Testis (tissue), 2 donors: ENCODE measurements around the gene SCMH1.

ENCODE experiments used
- POLR2A ChIP-seq: fragments of 450-650 bp; IDR thresholded peaks from one replicate; pipeline ENCODE4 v1.6.1; 2017; ENCODE audit warnings: antibody characterized with exemption, mild to moderate bottlenecking, moderate library complexity
- TF ChIP-seq, protein P1 (sequence below), 3 experiments: fragments of 450-650 bp in 2 of 3; fragments of 200-600 bp in 1 of 3; sonication (generic) in 1 of 3; IDR thresholded peaks; one replicate each; pipeline ENCODE4 v1.5.1; 2016 to 2019; ENCODE audit warnings: antibody characterized with exemption in 3 of 3, mild to moderate bottlenecking in 2 of 3, moderate library complexity in 1 of 3

GRCh38 chr1:41118645-41119044 is 123.5 kb downstream of the SCMH1 start:
- TF ChIP-seq, protein P1, sequence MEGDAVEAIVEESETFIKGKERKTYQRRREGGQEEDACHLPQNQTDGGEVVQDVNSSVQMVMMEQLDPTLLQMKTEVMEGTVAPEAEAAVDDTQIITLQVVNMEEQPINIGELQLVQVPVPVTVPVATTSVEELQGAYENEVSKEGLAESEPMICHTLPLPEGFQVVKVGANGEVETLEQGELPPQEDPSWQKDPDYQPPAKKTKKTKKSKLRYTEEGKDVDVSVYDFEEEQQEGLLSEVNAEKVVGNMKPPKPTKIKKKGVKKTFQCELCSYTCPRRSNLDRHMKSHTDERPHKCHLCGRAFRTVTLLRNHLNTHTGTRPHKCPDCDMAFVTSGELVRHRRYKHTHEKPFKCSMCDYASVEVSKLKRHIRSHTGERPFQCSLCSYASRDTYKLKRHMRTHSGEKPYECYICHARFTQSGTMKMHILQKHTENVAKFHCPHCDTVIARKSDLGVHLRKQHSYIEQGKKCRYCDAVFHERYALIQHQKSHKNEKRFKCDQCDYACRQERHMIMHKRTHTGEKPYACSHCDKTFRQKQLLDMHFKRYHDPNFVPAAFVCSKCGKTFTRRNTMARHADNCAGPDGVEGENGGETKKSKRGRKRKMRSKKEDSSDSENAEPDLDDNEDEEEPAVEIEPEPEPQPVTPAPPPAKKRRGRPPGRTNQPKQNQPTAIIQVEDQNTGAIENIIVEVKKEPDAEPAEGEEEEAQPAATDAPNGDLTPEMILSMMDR (IDR thresholded peaks at IDR 0.05) = no peak
- no peak for TF ChIP-seq POLR2A
